HCT116 (cell line): ENCODE results near the gene SFXN5. TPM values are rescaled to one million over a fixed set of nuclear protein-coding genes. Genes with fewer than 3 reads are reported as not detected.

Experiments
- ATAC-seq: fragments of 200-7000 bp; cut with Tn5 transposase; 2 replicates; pipeline ENCODE4 v1.9.1; 2020; ENCODE audit warnings: mild to moderate bottlenecking, moderate library complexity
- BruUV-seq: library from RNA; stranded (reverse); fragments of 400-500 nt; replicated peaks from 2 replicates; lab custom pipeline; 2021; lab: Mats Ljungman, UMichigan
- CTCF ChIA-PET: fragments of 300-600 bp; sonication (Branson Sonifier 250); formaldehyde crosslinking; loops from one replicate; lab custom pipeline; 2021; ENCODE audit warnings: antibody characterized with exemption; lab: Charles Lee
- POLR2A ChIA-PET: fragments of 300-600, 350-600 bp; sonication (Branson Sonifier 250); formaldehyde crosslinking; loops from one replicate; lab custom pipeline; 2021; ENCODE audit warnings: antibody characterized with exemption; lab: Charles Lee
- RAD21 ChIA-PET, 2 experiments: fragments of 300-600 bp; sonication (Branson Sonifier 250); formaldehyde crosslinking; loops; one replicate each; lab custom pipeline; 2023; ENCODE audit warnings: low total read pairs in 2 of 2; ENCODE audit not compliant: uncharacterized antibody in 2 of 2, unreplicated experiment in 2 of 2, low non-redundant PET in 1 of 2; lab: Charles Lee
- DNase-seq: peaks from one replicate; pipeline ENCODE4 v3.0.0-alpha.2; 2010; ENCODE audit warnings: low read depth, low spot score
- H2AFZ ChIP-seq: fragments of 200-600 bp; shearing (Covaris generic), sonication (generic); 2 replicates; pipeline ENCODE4 v1.6.1; 2017; ENCODE audit warnings: low read depth, mixed run types, mixed read lengths, antibody characterized with exemption, low read length; ENCODE audit not compliant: poor library complexity, severe bottlenecking
- H3K27ac ChIP-seq: 2 replicates; pipeline ENCODE4 v1.5.1; 2012; ENCODE audit warnings: low read depth, low read length
- H3K27me3 ChIP-seq: fragments of 200-600 bp; sonication (generic); 2 replicates; pipeline ENCODE4 v1.6.1; 2016; ENCODE audit warnings: mixed run types, low read length, mixed read lengths; ENCODE audit not compliant: insufficient read depth
- H3K36me3 ChIP-seq, 2 experiments: fragments of 200-500 bp in 1 of 2; fragments of 200-600 bp in 1 of 2; sonication (Bioruptor generic) in 1 of 2; sonication (generic) in 1 of 2; 2 replicates each; pipeline versions ENCODE4 v1.5.1 to v1.6.1; 2014 to 2016; ENCODE audit warnings: low read length in 2 of 2, inconsistent platforms in 1 of 2, mixed read lengths in 1 of 2, mixed run types in 1 of 2; ENCODE audit not compliant: insufficient read depth in 2 of 2, control insufficient read depth in 1 of 2
- H3K4me1 ChIP-seq, 2 experiments: fragments of 200-600 bp in 1 of 2; sonication (generic) in 1 of 2; 2 replicates each; pipeline versions ENCODE4 v1.5.1 to v1.6.1; 2012 to 2017; ENCODE audit warnings: low read length in 2 of 2, inconsistent platforms in 1 of 2, mild to moderate bottlenecking in 1 of 2, mixed read lengths in 1 of 2, mixed run types in 1 of 2, moderate library complexity in 1 of 2; ENCODE audit not compliant: insufficient read depth in 2 of 2, control insufficient read depth in 1 of 2
- H3K4me2 ChIP-seq: fragments of 200-600 bp; sonication (generic); 2 replicates; pipeline ENCODE4 v1.6.1; 2017; ENCODE audit warnings: mixed run types, low read length, mixed read lengths
- H3K4me3 ChIP-seq, 2 experiments: fragments of 200-600 bp in 1 of 2; sonication (generic) in 1 of 2; replicated peaks in 1 of 2; 2 replicates each; pipeline ENCODE4 v1.5.1; 2011 to 2016; ENCODE audit warnings: low read length in 2 of 2, control low read depth in 1 of 2, low read depth in 1 of 2, mild to moderate bottlenecking in 1 of 2, mixed read lengths in 1 of 2, mixed run types in 1 of 2
- H3K79me2 ChIP-seq: fragments of 200-600 bp; sonication (generic); 2 replicates; pipeline ENCODE4 v1.6.1; 2017; ENCODE audit warnings: mild to moderate bottlenecking, mixed run types, low read length, moderate library complexity, mixed read lengths; ENCODE audit not compliant: insufficient read depth
- H3K9ac ChIP-seq: fragments of 200-600 bp; sonication (generic); 2 replicates; pipeline ENCODE4 v1.6.1; 2016; ENCODE audit warnings: low read length, mixed read lengths
- H3K9me2 ChIP-seq: fragments of 200-600 bp; sonication (generic), shearing (Covaris generic); 2 replicates; pipeline ENCODE4 v1.6.1; 2017; ENCODE audit warnings: mixed run types, mild to moderate bottlenecking, moderate library complexity; ENCODE audit not compliant: insufficient read depth
- H3K9me3 ChIP-seq, 2 experiments: fragments of 200-500 bp in 1 of 2; fragments of 200-600 bp in 1 of 2; sonication (Bioruptor generic) in 1 of 2; sonication (generic) in 1 of 2; 2 replicates each; pipeline ENCODE4 v1.6.1; 2014 to 2017; ENCODE audit warnings: low read length in 2 of 2, mixed read lengths in 2 of 2, inconsistent platforms in 1 of 2, low read depth in 1 of 2, mild to moderate bottlenecking in 1 of 2, mixed run types in 1 of 2, moderate library complexity in 1 of 2; ENCODE audit not compliant: control insufficient read depth in 1 of 2, insufficient read depth in 1 of 2
- H4K20me1 ChIP-seq: fragments of 200-600 bp; sonication (generic), shearing (Covaris generic); 2 replicates; pipeline ENCODE4 v1.6.1; 2017; ENCODE audit warnings: mixed run types, mild to moderate bottlenecking, moderate library complexity; ENCODE audit not compliant: insufficient read depth
- ELF1 ChIP-seq: IDR thresholded peaks from 2 replicates; pipeline ENCODE4 v1.6.1; 2012; ENCODE audit warnings: low read depth, borderline replicate concordance
- EZH2 ChIP-seq: fragments of 200-600 bp; sonication (generic); IDR thresholded peaks from 2 replicates; pipeline ENCODE4 v1.6.1; 2017; ENCODE audit warnings: antibody characterized with exemption, mixed run types
- JUND ChIP-seq: IDR thresholded peaks from 2 replicates; pipeline ENCODE4 v1.6.1; 2012
- MAX ChIP-seq: IDR thresholded peaks from 2 replicates; pipeline ENCODE4 v1.6.1; 2012
- POLR2A ChIP-seq: IDR thresholded peaks from 2 replicates; pipeline ENCODE4 v1.7.0; 2011; ENCODE audit warnings: borderline replicate concordance; ENCODE audit not compliant: insufficient read depth, insufficient read length; ENCODE audit errors: extremely low read depth
- RAD21 ChIP-seq: IDR thresholded peaks from 2 replicates; pipeline ENCODE4 v1.6.1; 2012; ENCODE audit warnings: low read depth, mild to moderate bottlenecking
- SIN3A ChIP-seq: IDR thresholded peaks from 2 replicates; pipeline ENCODE4 v1.6.1; 2012; ENCODE audit warnings: low read depth
- SP1 ChIP-seq: IDR thresholded peaks from 2 replicates; pipeline ENCODE4 v1.6.1; 2012; ENCODE audit warnings: low read depth
- TCF7L2 ChIP-seq: IDR thresholded peaks from 2 replicates; pipeline ENCODE4 v1.7.0; 2011; ENCODE audit warnings: borderline replicate concordance, inconsistent platforms; ENCODE audit not compliant: insufficient read depth, insufficient read length; ENCODE audit errors: extremely low read depth
- YY1 ChIP-seq: IDR thresholded peaks from 2 replicates; pipeline ENCODE4 v1.6.1; 2011; ENCODE audit warnings: low read length, low read depth, moderate library complexity, mild to moderate bottlenecking; ENCODE audit not compliant: insufficient replicate concordance; ENCODE audit errors: extremely low read depth
- ZBTB33 ChIP-seq: IDR thresholded peaks from 2 replicates; pipeline ENCODE4 v1.6.1; 2011; ENCODE audit warnings: mild to moderate bottlenecking, low read length, moderate library complexity; ENCODE audit not compliant: insufficient replicate concordance; ENCODE audit errors: extremely low read depth
- ZFX ChIP-seq: fragments of 450-650 bp; IDR thresholded peaks from 2 replicates; pipeline ENCODE4 v1.6.1; 2017
- intact Hi-C: fragments of 100-400 bp; cut with micrococcal nuclease; formaldehyde crosslinking; loops from 2 replicates; pipeline ENCODE4 v1.10.0; 2022
- total RNA-seq: library from RNA; stranded (reverse); gene quantifications from one replicate; pipeline ENCODE4 v1.2.1, GENCODE V29; 2021; ENCODE audit not compliant: unreplicated experiment
- TF ChIP-seq, protein P1 (sequence below), 3 experiments: fragments of 200-600 bp in 1 of 3; sonication (generic) in 1 of 3; IDR thresholded peaks in 2 of 3; conservative IDR thresholded peaks in 1 of 3; 2 replicates each; pipeline ENCODE4 v1.5.1; 2012 to 2017; ENCODE audit warnings: low read depth in 2 of 3, low read length in 2 of 3, antibody characterized with exemption in 1 of 3, borderline replicate concordance in 1 of 3, control low read depth in 1 of 3, mild to moderate bottlenecking in 1 of 3, mixed read lengths in 1 of 3, mixed run types in 1 of 3, moderate library complexity in 1 of 3; ENCODE audit not compliant: insufficient read depth in 1 of 3

Gene SFXN5
- total RNA-seq, 1 experiment from 2014 or later: 10.0 TPM

DNA sequence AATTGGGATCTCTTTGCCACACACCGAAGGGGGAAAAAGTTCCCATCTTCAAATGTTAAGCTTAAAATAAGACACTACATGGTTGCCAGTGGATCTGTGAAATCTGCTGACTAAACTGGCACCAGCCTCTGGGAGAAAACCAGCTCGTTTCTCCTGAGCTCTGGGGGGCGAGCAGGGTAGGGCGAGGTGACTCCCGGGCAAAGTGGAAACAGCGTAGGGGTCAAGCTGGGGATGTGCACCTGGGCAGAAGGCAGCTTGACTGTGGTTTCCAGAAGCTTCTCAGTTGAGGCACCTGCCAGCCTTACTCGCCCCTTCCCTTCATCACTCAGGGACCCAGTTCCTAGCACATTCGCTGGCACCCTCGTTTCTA, 62.8 kb downstream of the SFXN5 start:
- intact Hi-C loops: no loop called here
- H3K9me3 ChIP-seq: no peaks in the 10 kb centered on the region
- TF ChIP-seq TCF7L2 (no peak), SIN3A (no peak), ZFX (no peak), RAD21 (no peak), JUND (no peak), SP1 (no peak), POLR2A (no peak), ZBTB33 (no peak), EZH2 (no peak), MAX (no peak), ELF1 (no peak), YY1 (no peak)
- TF ChIP-seq, protein P1, sequence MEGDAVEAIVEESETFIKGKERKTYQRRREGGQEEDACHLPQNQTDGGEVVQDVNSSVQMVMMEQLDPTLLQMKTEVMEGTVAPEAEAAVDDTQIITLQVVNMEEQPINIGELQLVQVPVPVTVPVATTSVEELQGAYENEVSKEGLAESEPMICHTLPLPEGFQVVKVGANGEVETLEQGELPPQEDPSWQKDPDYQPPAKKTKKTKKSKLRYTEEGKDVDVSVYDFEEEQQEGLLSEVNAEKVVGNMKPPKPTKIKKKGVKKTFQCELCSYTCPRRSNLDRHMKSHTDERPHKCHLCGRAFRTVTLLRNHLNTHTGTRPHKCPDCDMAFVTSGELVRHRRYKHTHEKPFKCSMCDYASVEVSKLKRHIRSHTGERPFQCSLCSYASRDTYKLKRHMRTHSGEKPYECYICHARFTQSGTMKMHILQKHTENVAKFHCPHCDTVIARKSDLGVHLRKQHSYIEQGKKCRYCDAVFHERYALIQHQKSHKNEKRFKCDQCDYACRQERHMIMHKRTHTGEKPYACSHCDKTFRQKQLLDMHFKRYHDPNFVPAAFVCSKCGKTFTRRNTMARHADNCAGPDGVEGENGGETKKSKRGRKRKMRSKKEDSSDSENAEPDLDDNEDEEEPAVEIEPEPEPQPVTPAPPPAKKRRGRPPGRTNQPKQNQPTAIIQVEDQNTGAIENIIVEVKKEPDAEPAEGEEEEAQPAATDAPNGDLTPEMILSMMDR (IDR thresholded peaks at IDR 0.05 in 2 of 3, conservative IDR thresholded peaks at IDR 0.05 in 1 of 3; ENCODE audit: borderline replicate concordance in 1 of 3, insufficient read depth in 1 of 3, low read depth in 2 of 3, low read length in 2 of 3): no peak
- no peak overlapping the region for H3K27ac ChIP-seq
- ChIA-PET POLR2A (no interaction called here), RAD21 (no interaction called here), CTCF (no interaction called here)
- no peak overlapping the region for H3K4me2 ChIP-seq
- ATAC-seq (no peak), DNase-seq (no peak)
- no peaks in the 10 kb centered on the region for H3K4me1 ChIP-seq
- no peaks in the 10 kb centered on the region; a peak in 1 of 4 replicates for H3K36me3 ChIP-seq
- no peaks in the 10 kb centered on the region for H4K20me1 ChIP-seq
- no TSS peak for BruUV-seq
- no peaks in the 10 kb centered on the region for H3K9me2 ChIP-seq
- no peak overlapping the region for H3K4me3 ChIP-seq
- no peaks in the 10 kb centered on the region for H3K79me2 ChIP-seq
- H2AFZ ChIP-seq: no peak overlapping the region
- no peaks in the 10 kb centered on the region for H3K27me3 ChIP-seq
- no peak overlapping the region for H3K9ac ChIP-seq
